ENCODE measurements around the gene CROCC. TPM values are rescaled to one million over a fixed set of nuclear protein-coding genes. Genes with fewer than 3 reads are reported as not detected.

The CROCC gene
- total RNA-seq, 1 donor from 2014 or later: 40.1 TPM

DNA sequence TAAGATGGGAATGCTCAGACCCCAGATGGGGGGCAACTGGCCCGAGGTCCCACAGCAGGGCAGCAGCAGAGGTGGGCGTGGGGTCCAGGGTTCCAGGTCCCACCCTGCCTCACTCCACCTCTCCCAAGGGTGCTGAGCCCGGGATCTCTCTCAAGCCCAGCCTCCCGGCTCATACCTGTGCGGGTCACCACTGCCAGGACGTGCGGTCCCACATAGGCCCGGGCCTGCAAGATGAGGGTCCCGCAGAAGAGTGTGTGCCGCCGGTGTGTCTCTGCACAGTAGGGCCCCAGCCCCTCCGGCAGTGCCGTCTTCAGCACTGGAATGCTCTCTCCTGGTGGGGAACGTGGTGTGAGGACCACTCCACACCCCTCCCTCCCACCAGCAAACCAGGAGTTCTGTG, 75.1 kb downstream of the CROCC start:
- Mint-ChIP-seq H3K4me1 (ENCODE audit: unreplicated experiment) (no peaks in the 10 kb centered on the region), H3K4me3 (no peak overlapping the region), H3K27ac (no peak overlapping the region), H3K9me3 (no peaks in the 10 kb centered on the region), H3K27me3 (no peaks in the 10 kb centered on the region), H3K36me3 (peaks cover 5% of the 10 kb centered on the region)
- DNase-seq (ENCODE audit: extremely low spot score, unreplicated experiment): no peak
- TF ChIP-seq, protein P1, sequence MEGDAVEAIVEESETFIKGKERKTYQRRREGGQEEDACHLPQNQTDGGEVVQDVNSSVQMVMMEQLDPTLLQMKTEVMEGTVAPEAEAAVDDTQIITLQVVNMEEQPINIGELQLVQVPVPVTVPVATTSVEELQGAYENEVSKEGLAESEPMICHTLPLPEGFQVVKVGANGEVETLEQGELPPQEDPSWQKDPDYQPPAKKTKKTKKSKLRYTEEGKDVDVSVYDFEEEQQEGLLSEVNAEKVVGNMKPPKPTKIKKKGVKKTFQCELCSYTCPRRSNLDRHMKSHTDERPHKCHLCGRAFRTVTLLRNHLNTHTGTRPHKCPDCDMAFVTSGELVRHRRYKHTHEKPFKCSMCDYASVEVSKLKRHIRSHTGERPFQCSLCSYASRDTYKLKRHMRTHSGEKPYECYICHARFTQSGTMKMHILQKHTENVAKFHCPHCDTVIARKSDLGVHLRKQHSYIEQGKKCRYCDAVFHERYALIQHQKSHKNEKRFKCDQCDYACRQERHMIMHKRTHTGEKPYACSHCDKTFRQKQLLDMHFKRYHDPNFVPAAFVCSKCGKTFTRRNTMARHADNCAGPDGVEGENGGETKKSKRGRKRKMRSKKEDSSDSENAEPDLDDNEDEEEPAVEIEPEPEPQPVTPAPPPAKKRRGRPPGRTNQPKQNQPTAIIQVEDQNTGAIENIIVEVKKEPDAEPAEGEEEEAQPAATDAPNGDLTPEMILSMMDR (conservative IDR thresholded peaks at IDR 0.05): no peak

DNA sequence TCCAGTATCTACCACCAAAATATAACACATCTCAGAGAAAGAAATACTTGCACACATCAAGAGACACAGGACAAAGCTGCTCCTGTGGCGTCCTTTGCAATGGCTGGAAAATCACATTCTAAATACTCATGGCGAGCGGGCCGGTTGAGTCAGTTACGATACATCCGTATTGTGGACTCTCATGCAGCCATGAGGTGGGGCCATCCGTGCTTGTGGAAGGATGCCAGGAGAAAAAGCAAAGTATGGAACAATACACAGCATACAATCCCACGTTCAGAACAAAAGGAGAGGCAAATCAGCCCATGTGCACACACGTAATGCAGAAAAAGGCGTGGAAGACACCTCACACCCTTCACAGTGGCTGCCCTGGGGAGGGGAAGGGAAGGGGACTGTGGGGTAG, 76.9 kb downstream of the CROCC start:
- no peaks in the 10 kb centered on the region for H3K4me1 Mint-ChIP-seq (ENCODE audit: unreplicated experiment)
- no peaks in the 10 kb centered on the region for H3K27me3 Mint-ChIP-seq
- no peak for DNase-seq (ENCODE audit: extremely low spot score, unreplicated experiment)
- H3K4me3 Mint-ChIP-seq: no peak overlapping the region
- H3K27ac Mint-ChIP-seq: no peak overlapping the region
- TF ChIP-seq, protein P1 (conservative IDR thresholded peaks at IDR 0.05): no peak
- no peaks in the 10 kb centered on the region for H3K9me3 Mint-ChIP-seq
- H3K36me3 Mint-ChIP-seq: peaks cover 5% of the 10 kb centered on the region

DNA sequence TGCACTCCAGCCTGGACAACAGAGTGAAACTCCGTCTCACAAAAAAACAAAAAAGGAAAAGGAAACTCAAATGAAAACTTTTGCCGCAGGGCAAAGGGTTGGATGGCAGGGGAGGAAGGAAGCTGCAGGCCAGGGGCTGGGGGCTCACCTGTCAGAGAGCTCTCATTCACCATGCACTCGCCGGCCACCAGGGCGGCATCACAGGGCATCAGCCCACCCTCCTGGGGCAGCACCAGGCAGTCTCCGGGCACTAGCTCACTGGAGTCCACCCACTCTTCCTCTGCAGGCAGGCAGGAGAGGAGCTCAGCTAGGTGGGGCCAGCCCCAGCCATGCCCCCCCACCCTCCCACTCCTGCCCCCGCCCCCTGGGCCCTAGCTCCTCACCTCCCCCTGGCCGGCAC, 78.1 kb downstream of the CROCC start:
- peaks cover 9% of the 10 kb centered on the region for H3K36me3 Mint-ChIP-seq
- no peak overlapping the region for H3K4me3 Mint-ChIP-seq
- H3K27me3 Mint-ChIP-seq: no peaks in the 10 kb centered on the region
- no peak overlapping the region for H3K27ac Mint-ChIP-seq
- H3K9me3 Mint-ChIP-seq: no peaks in the 10 kb centered on the region
- no peaks in the 10 kb centered on the region for H3K4me1 Mint-ChIP-seq (ENCODE audit: unreplicated experiment)
- no peak for DNase-seq (ENCODE audit: extremely low spot score, unreplicated experiment)
- TF ChIP-seq, protein P1 (conservative IDR thresholded peaks at IDR 0.05): no peak

DNA sequence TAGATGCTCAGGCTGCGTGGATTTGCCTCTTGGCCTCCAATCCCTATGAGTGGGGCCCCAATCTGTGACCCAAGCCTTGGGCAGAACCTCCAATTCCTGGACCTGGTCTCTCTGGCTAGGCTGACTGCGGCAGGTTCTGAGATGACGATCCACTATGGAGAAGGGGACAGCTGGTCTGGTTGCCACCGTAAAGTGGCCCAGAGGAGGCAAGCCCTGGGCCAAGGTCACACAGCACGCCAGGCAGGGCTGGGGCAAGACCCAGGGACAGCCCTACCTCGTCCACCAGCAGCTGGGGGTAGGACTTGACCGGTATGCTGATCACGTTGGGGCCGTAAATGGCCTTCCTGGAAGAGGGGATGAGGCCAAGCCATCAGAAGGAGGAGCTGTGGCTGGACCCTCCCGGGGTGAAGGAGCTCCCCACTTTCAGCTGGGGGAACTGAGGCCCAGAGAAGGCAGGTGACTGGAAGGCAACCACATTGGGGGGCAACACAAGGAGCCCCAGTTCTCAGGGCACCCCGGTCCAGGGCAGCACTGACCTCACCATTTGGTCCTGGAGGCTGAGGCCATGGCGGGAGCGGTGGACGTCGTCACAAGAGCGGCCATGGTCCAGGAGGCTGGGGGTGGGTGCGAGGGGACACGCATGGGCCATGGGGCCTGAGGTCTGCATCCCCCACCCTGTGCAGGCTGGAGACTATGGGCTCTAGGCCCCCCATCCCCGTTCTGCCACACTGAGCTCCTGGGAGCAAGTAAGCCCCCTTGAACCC, 80.2 kb downstream of the CROCC start:
- H3K27me3 Mint-ChIP-seq: no peaks in the 10 kb centered on the region
- H3K36me3 Mint-ChIP-seq: peaks cover 9% of the 10 kb centered on the region
- no peak for DNase-seq (ENCODE audit: extremely low spot score, unreplicated experiment)
- H3K27ac Mint-ChIP-seq: no peak overlapping the region
- H3K9me3 Mint-ChIP-seq: no peaks in the 10 kb centered on the region
- H3K4me3 Mint-ChIP-seq: no peak overlapping the region
- TF ChIP-seq, protein P1 (conservative IDR thresholded peaks at IDR 0.05): no peak
- no peaks in the 10 kb centered on the region for H3K4me1 Mint-ChIP-seq (ENCODE audit: unreplicated experiment)

DNA sequence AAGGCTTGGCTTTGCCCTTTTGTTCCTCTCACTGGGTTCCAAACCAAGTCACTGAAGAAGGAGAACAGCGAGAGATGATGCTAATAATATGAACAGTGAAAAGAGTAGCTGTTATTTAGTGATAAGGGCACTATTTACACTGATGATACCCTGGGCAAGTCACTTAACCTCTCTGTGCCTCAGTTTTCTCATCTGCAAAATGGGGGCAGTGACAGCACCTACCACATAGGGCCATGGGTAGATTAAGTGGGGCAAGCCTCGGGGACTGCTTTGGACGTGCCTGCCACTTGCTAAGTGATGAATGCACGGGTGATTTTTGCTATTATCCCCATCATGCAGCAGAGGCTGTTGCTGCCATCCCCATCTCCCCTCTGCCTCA, 80.8 kb downstream of the CROCC start:
- TF ChIP-seq, protein P1 (conservative IDR thresholded peaks at IDR 0.05): no peak
- H3K4me1 Mint-ChIP-seq (ENCODE audit: unreplicated experiment): no peaks in the 10 kb centered on the region
- H3K9me3 Mint-ChIP-seq: no peaks in the 10 kb centered on the region
- H3K27ac Mint-ChIP-seq: no peak overlapping the region
- DNase-seq (ENCODE audit: extremely low spot score, unreplicated experiment): no peak
- H3K4me3 Mint-ChIP-seq: no peak overlapping the region
- peaks cover 9% of the 10 kb centered on the region for H3K36me3 Mint-ChIP-seq
- H3K27me3 Mint-ChIP-seq: no peaks in the 10 kb centered on the region

All from type B pancreatic cell (in vitro differentiated cells).